Astrocyte (in vitro differentiated cells and primary cell): ENCODE results near the gene LSM14B.

ENCODE experiments used
- CTCF ChIP-seq: IDR thresholded peaks from 2 replicates; pipeline ENCODE4 v1.5.1; 2011; ENCODE audit warnings: low read depth, mild to moderate bottlenecking, inconsistent platforms, low read length, moderate library complexity; ENCODE audit not compliant: insufficient read depth
- EZH2 ChIP-seq: IDR thresholded peaks from 2 replicates; pipeline ENCODE4 v1.6.1; 2012; ENCODE audit warnings: mild to moderate bottlenecking, low read length, inconsistent platforms; ENCODE audit not compliant: insufficient read depth

- no peak for TF ChIP-seq EZH2
- TF ChIP-seq CTCF: no peak
Measured at GRCh38 chr20:62170536-62170935, 48.3 kb downstream of the LSM14B start.
